K562 (cell line): ENCODE measurements around the gene COL5A3. TPM values are rescaled to one million over a fixed set of nuclear protein-coding genes. Genes with fewer than 3 reads are reported as not detected.

Experiments
- ELF1 ChIP-seq: fragments of 200-800 bp; sonication (Bioruptor generic); IDR thresholded peaks from 2 replicates; pipeline ENCODE4 v1.6.1; 2016; ENCODE audit warnings: missing genetic modification characterization, missing compliant biosample characterization
- ELF2 ChIP-seq: fragments of 250-450 bp; sonication (Bioruptor Pico); IDR thresholded peaks from 2 replicates; pipeline ENCODE4 v1.5.0; 2021; ENCODE audit warnings: mild to moderate bottlenecking
- ELK3 ChIP-seq: fragments of 450-650 bp; formaldehyde crosslinking; IDR thresholded peaks from 2 replicates; pipeline ENCODE4 v1.4.0; 2020; ENCODE audit warnings: mild to moderate bottlenecking
- FOXA1 ChIP-seq: fragments of 450-650 bp; IDR thresholded peaks from 2 replicates; pipeline ENCODE4 v1.6.1; 2016; ENCODE audit warnings: mild to moderate bottlenecking, borderline replicate concordance
- KAT7 ChIP-seq: sonication (generic); formaldehyde crosslinking; IDR thresholded peaks from 2 replicates; pipeline ENCODE4 v1.8.0; 2022; ENCODE audit warnings: missing genetic modification reagents, mild to moderate bottlenecking, borderline replicate concordance
- SETDB1 ChIP-seq: IDR thresholded peaks from one replicate; pipeline ENCODE4 v1.6.1; 2012; ENCODE audit warnings: low read length, control low read depth, inconsistent platforms
- SFPQ ChIP-seq: fragments of 200-400 bp; formaldehyde crosslinking; IDR thresholded peaks from 2 replicates; pipeline ENCODE4 v1.6.1; 2017; ENCODE audit warnings: mild to moderate bottlenecking, low read depth, low read length, moderate library complexity
- SNIP1 ChIP-seq: fragments of 450-650 bp; IDR thresholded peaks from 2 replicates; pipeline ENCODE4 v1.7.1; 2017; ENCODE audit warnings: low read depth, mild to moderate bottlenecking
- TSC22D4 ChIP-seq: fragments of 450-650 bp; IDR thresholded peaks from 2 replicates; pipeline ENCODE4 v1.6.1; 2016; ENCODE audit warnings: missing genetic modification characterization, missing biosample characterization, control low read depth
- U2AF1 ChIP-seq: fragments of 200-400 bp; formaldehyde crosslinking; optimal IDR thresholded peaks from 2 replicates; pipeline ENCODE3; 2017; ENCODE audit warnings: mild to moderate bottlenecking, low read depth, low read length, moderate library complexity
- ZBTB2 ChIP-seq: fragments of 450-650 bp; IDR thresholded peaks from 2 replicates; pipeline ENCODE4 v1.6.1; 2016; ENCODE audit warnings: antibody characterized with exemption
- ZNF282 ChIP-seq: sonication (generic); formaldehyde crosslinking; IDR thresholded peaks from 2 replicates; pipeline ENCODE4 v1.8.1; 2023; ENCODE audit warnings: missing genetic modification reagents
- ZNF583 ChIP-seq: fragments of 250-450 bp; sonication (Bioruptor Pico); IDR thresholded peaks from 2 replicates; pipeline ENCODE4 v1.4.0; 2020
- polyA plus RNA-seq, 8 experiments: library from polyadenylated mRNA; depleted of rRNA in 4 of 8; stranded (reverse) in 5 of 8; unstranded in 3 of 8; fragments of >200 nt; fragmentation: Nextera tagmentation in 2 of 8; fragmentation: Illumina TruSeq in 1 of 8; extraction: Ambion mirVana in 2 of 8; extraction: Trizol in 1 of 8; gene quantifications; 2 replicates each; pipeline versions ENCODE4 v1.2.1 to v1.2.3, GENCODE V29; 2011 to 2014; ENCODE audit warnings: inconsistent platforms in 1 of 8, missing spikeins in 1 of 8
- total RNA-seq, 7 experiments: library from RNA; depleted of rRNA in 6 of 7; stranded (reverse); fragments of >200 nt in 6 of 7; fragmentation: Illumina TruSeq in 2 of 7; extraction: Trizol in 2 of 7; gene quantifications; 2 replicates each; pipeline versions ENCODE4 v1.2.1 to v1.2.3, GENCODE V29; 2011 to 2021; ENCODE audit warnings: low replicate concordance in 1 of 7
- TF ChIP-seq, protein P1 (sequence below), 2 experiments: IDR thresholded peaks; 2 replicates each; pipeline ENCODE4 v1.6.1; 2012; ENCODE audit warnings: improper control_type of control experiment in 2 of 2, low read depth in 2 of 2, low read length in 2 of 2, borderline replicate concordance in 1 of 2
- TF ChIP-seq, protein P2 (sequence below): IDR thresholded peaks from 2 replicates; pipeline ENCODE4 v1.6.1; 2014; ENCODE audit warnings: antibody characterized with exemption
- TF ChIP-seq, protein P3 (sequence below), 2 experiments: fragments of 200-800 bp in 1 of 2; sonication (Bioruptor generic) in 1 of 2; sonication (generic) in 1 of 2; formaldehyde crosslinking in 1 of 2; IDR thresholded peaks in 1 of 2; conservative IDR thresholded peaks in 1 of 2; 2 replicates each; pipeline versions ENCODE4 v1.5.0 to v1.6.1; 2016 to 2020; ENCODE audit warnings: missing compliant biosample characterization in 1 of 2, missing genetic modification characterization in 1 of 2, missing genetic modification reagents in 1 of 2

COL5A3 gene
- total and polyA plus RNA-seq, 9 of the 15 experiments (the other 6 are each of a cell fraction or from before 2014, with no cell fraction given) = 0.01 to 0.02 TPM; not detected in 7

DNA sequence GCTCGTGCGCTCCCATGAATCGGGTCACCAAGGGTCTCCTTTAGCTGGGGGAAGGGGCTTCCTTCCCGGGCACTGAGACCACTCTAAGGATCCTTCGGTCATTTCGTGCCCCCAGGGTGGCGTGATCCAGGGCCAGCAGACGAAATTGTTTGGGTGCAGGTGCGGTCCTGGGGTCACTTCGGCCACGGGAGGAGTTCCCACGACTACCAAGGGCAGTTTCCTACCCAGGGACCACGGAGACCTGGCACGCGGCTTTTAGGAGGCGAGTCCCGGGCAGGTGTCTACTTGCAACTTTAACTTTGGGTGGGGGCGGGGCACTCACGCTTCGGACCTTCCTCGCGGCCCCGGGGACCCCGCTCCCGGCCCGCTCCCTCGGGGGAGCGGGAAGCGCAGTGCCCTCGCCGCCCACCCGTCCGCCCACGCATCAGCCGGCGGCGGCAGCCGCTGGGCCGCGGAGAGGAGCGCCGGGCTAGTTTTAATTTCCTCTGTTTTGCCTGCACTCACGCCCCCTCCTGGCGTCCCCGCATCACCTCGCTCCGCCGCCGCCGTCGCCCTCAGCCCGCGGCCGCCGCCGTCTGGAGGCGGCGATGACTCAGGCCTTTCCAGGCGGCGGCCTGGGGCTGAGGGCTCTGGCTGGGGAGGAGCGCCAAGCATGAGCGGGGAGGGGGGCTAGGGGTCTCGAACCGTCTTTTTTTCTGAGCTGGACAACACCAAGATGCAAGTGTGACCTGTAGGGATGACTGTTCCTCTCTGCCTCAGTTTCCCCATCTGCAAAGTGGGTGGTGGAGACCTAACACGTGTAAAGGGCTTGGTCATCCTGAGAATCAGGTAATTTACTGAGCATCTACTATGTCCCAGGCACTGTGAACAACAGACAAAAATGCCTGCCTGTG, 95.7 kb downstream of the COL5A3 start (continued):
- TF ChIP-seq ZBTB2 (peak; percentile 51; the same call in 1 of the 2 replicates), KAT7 (CRISPR knock-in tag) (no peak), ZNF282 (CRISPR knock-in tag) (no peak), ELF1 (tag) (0 out of 2 replicates have a peak, but pooled peaks have one; percentile 52), ELF2 (no peak), FOXA1 (no peak), ELK3 (CRISPR knock-in tag) (no peak), SETDB1 (no peak), SNIP1 (no peak), ZNF583 (no peak), TSC22D4 (tag) (no peak), U2AF1 (peak; percentile 57), SFPQ (no peak)
- TF ChIP-seq, protein P1, sequence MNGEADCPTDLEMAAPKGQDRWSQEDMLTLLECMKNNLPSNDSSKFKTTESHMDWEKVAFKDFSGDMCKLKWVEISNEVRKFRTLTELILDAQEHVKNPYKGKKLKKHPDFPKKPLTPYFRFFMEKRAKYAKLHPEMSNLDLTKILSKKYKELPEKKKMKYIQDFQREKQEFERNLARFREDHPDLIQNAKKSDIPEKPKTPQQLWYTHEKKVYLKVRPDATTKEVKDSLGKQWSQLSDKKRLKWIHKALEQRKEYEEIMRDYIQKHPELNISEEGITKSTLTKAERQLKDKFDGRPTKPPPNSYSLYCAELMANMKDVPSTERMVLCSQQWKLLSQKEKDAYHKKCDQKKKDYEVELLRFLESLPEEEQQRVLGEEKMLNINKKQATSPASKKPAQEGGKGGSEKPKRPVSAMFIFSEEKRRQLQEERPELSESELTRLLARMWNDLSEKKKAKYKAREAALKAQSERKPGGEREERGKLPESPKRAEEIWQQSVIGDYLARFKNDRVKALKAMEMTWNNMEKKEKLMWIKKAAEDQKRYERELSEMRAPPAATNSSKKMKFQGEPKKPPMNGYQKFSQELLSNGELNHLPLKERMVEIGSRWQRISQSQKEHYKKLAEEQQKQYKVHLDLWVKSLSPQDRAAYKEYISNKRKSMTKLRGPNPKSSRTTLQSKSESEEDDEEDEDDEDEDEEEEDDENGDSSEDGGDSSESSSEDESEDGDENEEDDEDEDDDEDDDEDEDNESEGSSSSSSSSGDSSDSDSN (IDR thresholded peaks at IDR 0.05; ENCODE audit: borderline replicate concordance in 1 of 2, low read depth in 2 of 2, low read length in 2 of 2) = 0 out of 4 replicates have a peak, but pooled peaks of 1 of the 2 experiments have one; percentile 45
- TF ChIP-seq, protein P2, sequence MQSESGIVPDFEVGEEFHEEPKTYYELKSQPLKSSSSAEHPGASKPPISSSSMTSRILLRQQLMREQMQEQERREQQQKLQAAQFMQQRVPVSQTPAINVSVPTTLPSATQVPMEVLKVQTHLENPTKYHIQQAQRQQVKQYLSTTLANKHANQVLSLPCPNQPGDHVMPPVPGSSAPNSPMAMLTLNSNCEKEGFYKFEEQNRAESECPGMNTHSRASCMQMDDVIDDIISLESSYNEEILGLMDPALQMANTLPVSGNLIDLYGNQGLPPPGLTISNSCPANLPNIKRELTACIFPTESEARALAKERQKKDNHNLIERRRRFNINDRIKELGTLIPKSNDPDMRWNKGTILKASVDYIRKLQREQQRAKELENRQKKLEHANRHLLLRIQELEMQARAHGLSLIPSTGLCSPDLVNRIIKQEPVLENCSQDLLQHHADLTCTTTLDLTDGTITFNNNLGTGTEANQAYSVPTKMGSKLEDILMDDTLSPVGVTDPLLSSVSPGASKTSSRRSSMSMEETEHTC = no peak
- TF ChIP-seq, protein P3, sequence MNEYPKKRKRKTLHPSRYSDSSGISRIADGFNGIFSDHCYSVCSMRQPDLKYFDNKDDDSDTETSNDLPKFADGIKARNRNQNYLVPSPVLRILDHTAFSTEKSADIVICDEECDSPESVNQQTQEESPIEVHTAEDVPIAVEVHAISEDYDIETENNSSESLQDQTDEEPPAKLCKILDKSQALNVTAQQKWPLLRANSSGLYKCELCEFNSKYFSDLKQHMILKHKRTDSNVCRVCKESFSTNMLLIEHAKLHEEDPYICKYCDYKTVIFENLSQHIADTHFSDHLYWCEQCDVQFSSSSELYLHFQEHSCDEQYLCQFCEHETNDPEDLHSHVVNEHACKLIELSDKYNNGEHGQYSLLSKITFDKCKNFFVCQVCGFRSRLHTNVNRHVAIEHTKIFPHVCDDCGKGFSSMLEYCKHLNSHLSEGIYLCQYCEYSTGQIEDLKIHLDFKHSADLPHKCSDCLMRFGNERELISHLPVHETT (CRISPR knock-in tag; conservative IDR thresholded peaks at IDR 0.05 in 1 of 2, IDR thresholded peaks at IDR 0.05 in 1 of 2) = no peak
